Measurements from ENCODE around the gene NHLRC2.

Gene NHLRC2

GRCh38 chr10:113945075-113945686 is 90.7 kb downstream of the NHLRC2 start:
- DNase-seq, result no peak

DNA sequence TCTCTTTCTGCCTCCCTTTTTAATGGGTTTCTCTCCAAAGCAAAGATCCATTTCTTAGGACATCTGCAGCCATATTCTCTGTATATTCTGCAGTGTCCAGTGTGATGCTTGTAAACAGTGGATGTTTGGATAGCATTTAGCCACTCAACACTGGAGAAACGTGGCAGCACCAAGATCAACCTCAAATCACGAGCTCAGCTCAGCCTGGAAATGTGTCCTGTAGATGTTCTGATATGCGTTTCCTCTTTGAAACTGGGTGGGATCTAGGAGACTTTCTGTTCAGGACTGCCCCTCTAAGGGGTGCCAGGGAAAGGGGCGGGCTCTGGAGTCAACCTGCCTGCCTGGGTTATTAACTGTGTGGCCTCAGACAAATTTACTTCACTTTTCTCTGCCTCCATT is 91.2 kb downstream of the NHLRC2 start:
- DNase-seq, result no peak

GRCh38 chr10:113947184-113948041 is 93.0 kb downstream of the NHLRC2 start:
- DNase-seq, result no peak

DNA sequence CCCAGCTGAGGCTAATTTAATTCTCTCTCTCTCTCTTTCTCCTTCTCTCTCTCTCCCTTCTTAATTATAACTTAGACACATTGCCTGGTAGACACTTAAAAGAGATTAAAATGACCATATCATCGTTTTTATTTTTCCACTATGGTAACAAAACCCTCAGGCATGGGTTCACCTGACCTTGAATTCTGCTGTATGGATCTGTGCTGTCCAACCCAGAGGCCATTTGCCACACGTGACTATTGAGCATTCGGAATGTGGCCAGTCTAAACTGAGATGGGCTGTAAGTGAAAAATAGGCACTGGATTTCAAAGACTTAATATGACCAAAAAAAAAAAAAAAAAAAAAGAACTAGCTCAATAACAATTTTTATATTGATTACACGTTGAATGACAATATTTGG is 93.6 kb downstream of the NHLRC2 start:
- DNase-seq, result no peak

GRCh38 chr10:113950268-113950667 is 95.8 kb downstream of the NHLRC2 start:
- DNase-seq, result no peak

GRCh38 chr10:113953505-113954272 is 99.2 kb downstream of the NHLRC2 start:
- no peak for DNase-seq

- no peak for DNase-seq
Observed at GRCh38 chr10:113954409-113954808, 99.9 kb downstream of the NHLRC2 start.

DNA sequence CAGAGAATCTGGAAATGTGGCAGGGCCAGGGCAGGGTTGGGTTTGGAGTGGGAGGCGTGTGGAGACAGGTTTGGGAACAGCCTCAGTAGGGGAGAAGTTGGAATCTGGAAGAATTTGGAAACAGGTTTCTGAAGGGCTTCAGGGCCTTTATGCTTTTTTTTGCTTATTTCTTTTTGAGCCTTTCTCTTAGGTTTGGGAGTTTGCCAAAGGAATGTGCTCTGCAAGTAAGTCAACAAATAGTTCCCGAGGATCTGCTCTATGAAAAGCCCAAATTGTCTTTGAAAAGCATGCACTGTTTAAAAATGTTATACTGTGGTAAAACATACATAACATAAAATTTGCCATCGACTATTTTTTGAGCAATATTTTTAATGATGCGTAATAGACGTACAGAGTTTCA is 102.6 kb downstream of the NHLRC2 start:
- DNase-seq, result no peak

GRCh38 chr10:113958631-113959382 is 104.3 kb downstream of the NHLRC2 start:
- peak; percentile 11 for DNase-seq

DNA sequence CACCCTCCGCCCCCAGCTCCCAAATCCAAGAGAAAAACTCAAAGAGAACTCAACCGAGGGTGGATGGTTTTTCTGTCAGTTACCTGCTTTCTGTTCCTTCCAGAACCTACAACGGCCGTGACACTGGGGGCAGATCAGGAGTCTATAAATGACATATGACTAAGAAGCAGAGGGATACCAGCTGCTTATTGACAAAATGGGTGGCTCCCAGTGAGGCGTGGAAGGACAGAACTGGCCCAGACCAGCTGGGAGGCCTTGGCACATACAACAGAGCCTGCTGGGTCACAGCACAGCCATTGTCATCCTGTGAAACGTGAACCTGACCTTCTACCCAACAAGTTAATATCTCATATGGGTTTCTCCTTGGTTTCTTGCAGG is 104.9 kb downstream of the NHLRC2 start:
- DNase-seq, result no peak

- DNase-seq, result peak; percentile 5
Observed at GRCh38 chr10:113960617-113961181, 106.2 kb downstream of the NHLRC2 start.

GRCh38 chr10:113961182-113962031 is 106.9 kb downstream of the NHLRC2 start:
- peak; percentile 19 for DNase-seq

- no peak for DNase-seq
Observed at GRCh38 chr10:113965077-113965476, 110.6 kb downstream of the NHLRC2 start.

DNA sequence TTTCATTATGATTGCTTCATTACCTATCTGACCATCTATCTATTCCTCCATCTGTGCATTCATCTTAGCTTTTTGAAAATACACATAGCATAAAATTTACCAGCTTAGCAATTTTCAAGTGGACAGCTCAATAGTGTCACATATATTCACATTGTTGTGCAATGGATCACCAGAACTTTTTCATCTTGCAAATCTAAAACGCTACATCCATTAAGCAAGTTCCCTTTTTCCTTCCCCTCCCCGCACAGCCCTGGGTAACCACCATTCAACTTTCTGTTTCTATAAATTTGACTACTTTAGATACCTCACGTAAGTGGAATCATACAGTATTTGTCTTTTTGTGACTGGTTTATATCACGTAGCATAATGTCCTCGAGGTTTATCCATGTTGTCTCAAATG is 111.2 kb downstream of the NHLRC2 start:
- no peak for DNase-seq
